Stimulated activated naive CD8-positive, alpha-beta T cell treated with anti-CD3 and anti-CD28 coated beads, Interleukin-15, Interleukin-2, amounts not matched to agents 100 ng/mL and 50 ng/mL, for 24 hours (primary cell): ENCODE results near the gene CACNB2.
A peak's percentile ranks its signal among the peaks of the same experiment; 100 is the strongest.
"Not testable (repeated sequence)": the region's sequence is repeated elsewhere in the genome, so short reads cannot be mapped to it uniquely, and the experiment has no call there.

Experiments
- H3K27ac Mint-ChIP-seq: one replicate; pipeline ENCODE4 v1.8.0; 2021; ENCODE audit warnings: mild to moderate bottlenecking, mixed read lengths
- H3K27me3 Mint-ChIP-seq: one replicate; pipeline ENCODE4 v1.8.0; 2021; ENCODE audit warnings: mixed read lengths
- H3K36me3 Mint-ChIP-seq: one replicate; pipeline ENCODE4 v1.8.0; 2021; ENCODE audit warnings: low read depth, mixed read lengths
- H3K4me1 Mint-ChIP-seq: one replicate; pipeline ENCODE4 v1.8.0; 2021; ENCODE audit warnings: low read depth, mixed read lengths
- H3K4me3 Mint-ChIP-seq: one replicate; pipeline ENCODE4 v1.8.0; 2021; ENCODE audit warnings: mild to moderate bottlenecking, mixed read lengths
- H3K9me3 Mint-ChIP-seq: one replicate; pipeline ENCODE4 v1.8.0; 2021; ENCODE audit warnings: mixed read lengths

The CACNB2 gene

GRCh38 chr10:18134921-18135320 is 5.3 kb upstream of the CACNB2 start:
- no peaks in the 10 kb centered on the region for H3K36me3 Mint-ChIP-seq
- H3K9me3 Mint-ChIP-seq: no peaks in the 10 kb centered on the region
- no peak overlapping the region for H3K4me3 Mint-ChIP-seq
- no peak overlapping the region for H3K27ac Mint-ChIP-seq
- no peaks in the 10 kb centered on the region for H3K4me1 Mint-ChIP-seq
- peaks cover 11% of the 10 kb centered on the region for H3K27me3 Mint-ChIP-seq

- Mint-ChIP-seq H3K4me3 (no peak overlapping the region), H3K9me3 (no peaks in the 10 kb centered on the region), H3K27ac (no peak overlapping the region), H3K36me3 (no peaks in the 10 kb centered on the region), H3K27me3 (peaks cover 16% of the 10 kb centered on the region), H3K4me1 (peaks cover 2% of the 10 kb centered on the region)
Observed at GRCh38 chr10:18136073-18136791, 4.0 kb upstream of the CACNB2 start.

- Mint-ChIP-seq H3K9me3 (no peaks in the 10 kb centered on the region), H3K27ac (no peak overlapping the region), H3K36me3 (no peaks in the 10 kb centered on the region), H3K27me3 (peaks cover 25% of the 10 kb centered on the region), H3K4me3 (no peak overlapping the region), H3K4me1 (peaks cover 6% of the 10 kb centered on the region)
Observed at GRCh38 chr10:18137111-18137510, 3.1 kb upstream of the CACNB2 start.

GRCh38 chr10:18140957-18141845 is 977 bp downstream of the CACNB2 start:
- Mint-ChIP-seq H3K4me3 (peak overlapping the region; percentile 12), H3K27ac (no peak overlapping the region), H3K4me1 (peaks cover 6% of the 10 kb centered on the region), H3K27me3 (peaks cover 40% of the 10 kb centered on the region), H3K9me3 (no peaks in the 10 kb centered on the region), H3K36me3 (no peaks in the 10 kb centered on the region)

- Mint-ChIP-seq H3K4me1 (peaks cover 6% of the 10 kb centered on the region), H3K9me3 (no peaks in the 10 kb centered on the region), H3K27ac (no peak overlapping the region)
Observed at GRCh38 chr10:18142151-18142550, 1.9 kb downstream of the CACNB2 start.

GRCh38 chr10:18144396-18144795 is 4.2 kb downstream of the CACNB2 start:
- Mint-ChIP-seq H3K4me1 (peaks cover 6% of the 10 kb centered on the region), H3K4me3 (no peak overlapping the region), H3K27ac (no peak overlapping the region), H3K27me3 (peaks cover 35% of the 10 kb centered on the region), H3K9me3 (no peaks in the 10 kb centered on the region), H3K36me3 (no peaks in the 10 kb centered on the region)

More at GRCh38 chr10:18142151-18142550, 1.9 kb downstream of the CACNB2 start:
- Mint-ChIP-seq H3K4me3 (no peak overlapping the region), H3K27me3 (peaks cover 38% of the 10 kb centered on the region), H3K36me3 (no peaks in the 10 kb centered on the region)

- H3K4me3 Mint-ChIP-seq: no peak overlapping the region
- H3K4me1 Mint-ChIP-seq: peaks cover 6% of the 10 kb centered on the region
- H3K27me3 Mint-ChIP-seq: peaks cover 30% of the 10 kb centered on the region
- no peaks in the 10 kb centered on the region for H3K36me3 Mint-ChIP-seq
- no peaks in the 10 kb centered on the region for H3K9me3 Mint-ChIP-seq
- H3K27ac Mint-ChIP-seq: no peak overlapping the region
Observed at GRCh38 chr10:18144928-18145327, 4.7 kb downstream of the CACNB2 start.

- no peak overlapping the region for H3K4me3 Mint-ChIP-seq
- peaks cover 30% of the 10 kb centered on the region for H3K27me3 Mint-ChIP-seq
- H3K4me1 Mint-ChIP-seq: peaks cover 6% of the 10 kb centered on the region
- no peaks in the 10 kb centered on the region for H3K9me3 Mint-ChIP-seq
- no peaks in the 10 kb centered on the region for H3K36me3 Mint-ChIP-seq
- H3K27ac Mint-ChIP-seq: no peak overlapping the region
Observed at GRCh38 chr10:18145652-18146051, 5.4 kb downstream of the CACNB2 start.

- Mint-ChIP-seq H3K4me1 (no peaks in the 10 kb centered on the region), H3K27me3 (no peaks in the 10 kb centered on the region), H3K9me3 (no peaks in the 10 kb centered on the region), H3K27ac (no peak overlapping the region), H3K4me3 (no peak overlapping the region), H3K36me3 (no peaks in the 10 kb centered on the region)
Observed at GRCh38 chr10:18149196-18149800, 9.1 kb downstream of the CACNB2 start.

GRCh38 chr10:18151356-18151890 is 11.2 kb downstream of the CACNB2 start:
- H3K27me3 Mint-ChIP-seq: no peaks in the 10 kb centered on the region
- no peaks in the 10 kb centered on the region for H3K9me3 Mint-ChIP-seq
- no peaks in the 10 kb centered on the region for H3K4me1 Mint-ChIP-seq

GRCh38 chr10:18153381-18153780 is 13.2 kb downstream of the CACNB2 start:
- H3K27ac Mint-ChIP-seq, H3K4me3 Mint-ChIP-seq, H3K27me3 Mint-ChIP-seq, H3K36me3 Mint-ChIP-seq, H3K9me3 Mint-ChIP-seq, H3K4me1 Mint-ChIP-seq: not testable (repeated sequence)

More at GRCh38 chr10:18151356-18151890, 11.2 kb downstream of the CACNB2 start:
- no peaks in the 10 kb centered on the region for H3K36me3 Mint-ChIP-seq
- H3K27ac Mint-ChIP-seq: no peak overlapping the region
- no peak overlapping the region for H3K4me3 Mint-ChIP-seq

GRCh38 chr10:18155321-18155720 is 15.1 kb downstream of the CACNB2 start:
- Mint-ChIP-seq H3K27me3 (no peaks in the 10 kb centered on the region), H3K4me1 (no peaks in the 10 kb centered on the region), H3K9me3 (no peaks in the 10 kb centered on the region), H3K4me3 (no peak overlapping the region), H3K36me3 (no peaks in the 10 kb centered on the region), H3K27ac (no peak overlapping the region)

GRCh38 chr10:18156797-18157196 is 16.6 kb downstream of the CACNB2 start:
- H3K27ac Mint-ChIP-seq, H3K36me3 Mint-ChIP-seq, H3K9me3 Mint-ChIP-seq, H3K4me3 Mint-ChIP-seq, H3K27me3 Mint-ChIP-seq, H3K4me1 Mint-ChIP-seq: not testable (repeated sequence)

- no peaks in the 10 kb centered on the region for H3K27me3 Mint-ChIP-seq
- H3K9me3 Mint-ChIP-seq: peaks cover 4% of the 10 kb centered on the region
- H3K4me1 Mint-ChIP-seq: no peaks in the 10 kb centered on the region
- no peaks in the 10 kb centered on the region for H3K36me3 Mint-ChIP-seq
- no peak overlapping the region for H3K27ac Mint-ChIP-seq
- no peak overlapping the region for H3K4me3 Mint-ChIP-seq
Observed at GRCh38 chr10:18157881-18158280, 17.7 kb downstream of the CACNB2 start.

GRCh38 chr10:18158773-18159265 is 18.6 kb downstream of the CACNB2 start:
- Mint-ChIP-seq H3K4me1 (no peaks in the 10 kb centered on the region), H3K27ac (no peak overlapping the region), H3K27me3 (no peaks in the 10 kb centered on the region), H3K9me3 (peaks cover 5% of the 10 kb centered on the region), H3K4me3 (no peak overlapping the region), H3K36me3 (no peaks in the 10 kb centered on the region)
